ENCODE data around the gene THOC6. TPM values are rescaled to one million over a fixed set of nuclear protein-coding genes. Genes with fewer than 3 reads are reported as not detected.

THOC6 gene
- total and polyA plus RNA-seq, 9 of the 15 experiments (the other 6 are each of a cell fraction or from before 2014, with no cell fraction given): 2.5 to 65.4 (median 42.3) TPM

- TF ChIP-seq ZNF12 (CRISPR knock-in tag; IDR thresholded peaks at IDR 0.05): no peak
- no peak for TF ChIP-seq ZFP1 (CRISPR knock-in tag; IDR thresholded peaks at IDR 0.05)
- no peak for TF ChIP-seq ZNF174 (CRISPR knock-in tag; IDR thresholded peaks at IDR 0.05)
- peak; percentile 29 for TF ChIP-seq TBP (optimal IDR thresholded peaks at IDR 0.05; ENCODE audit: low read depth, low read length)
- no peak for TF ChIP-seq CHD2 (IDR thresholded peaks at IDR 0.05; ENCODE audit: low read depth, low read length)
- no peak for TF ChIP-seq RBM34 (IDR thresholded peaks at IDR 0.05; ENCODE audit: borderline replicate concordance, insufficient read depth, low read length)
- no peak for TF ChIP-seq ZNF146 (CRISPR knock-in tag; IDR thresholded peaks at IDR 0.05; ENCODE audit: unreplicated experiment)
- TF ChIP-seq PML (IDR thresholded peaks at IDR 0.05; ENCODE audit: low read length): no peak
- TF ChIP-seq NCOA4 (IDR thresholded peaks at IDR 0.05; ENCODE audit: partially characterized antibody): no peak
- no peak for TF ChIP-seq ZNF407 (IDR thresholded peaks at IDR 0.05; ENCODE audit: low read depth)
- TF ChIP-seq SP1 (CRISPR knock-in tag; IDR thresholded peaks at IDR 0.05): peak; percentile 92
- TF ChIP-seq ZNF282 (CRISPR knock-in tag; IDR thresholded peaks at IDR 0.05): 0 out of 2 replicates have a peak, but pooled peaks have one; percentile 58
- no peak for TF ChIP-seq SAFB2 (IDR thresholded peaks at IDR 0.05; ENCODE audit: borderline replicate concordance, low read depth, low read length, severe bottlenecking)
- TF ChIP-seq, protein P1, sequence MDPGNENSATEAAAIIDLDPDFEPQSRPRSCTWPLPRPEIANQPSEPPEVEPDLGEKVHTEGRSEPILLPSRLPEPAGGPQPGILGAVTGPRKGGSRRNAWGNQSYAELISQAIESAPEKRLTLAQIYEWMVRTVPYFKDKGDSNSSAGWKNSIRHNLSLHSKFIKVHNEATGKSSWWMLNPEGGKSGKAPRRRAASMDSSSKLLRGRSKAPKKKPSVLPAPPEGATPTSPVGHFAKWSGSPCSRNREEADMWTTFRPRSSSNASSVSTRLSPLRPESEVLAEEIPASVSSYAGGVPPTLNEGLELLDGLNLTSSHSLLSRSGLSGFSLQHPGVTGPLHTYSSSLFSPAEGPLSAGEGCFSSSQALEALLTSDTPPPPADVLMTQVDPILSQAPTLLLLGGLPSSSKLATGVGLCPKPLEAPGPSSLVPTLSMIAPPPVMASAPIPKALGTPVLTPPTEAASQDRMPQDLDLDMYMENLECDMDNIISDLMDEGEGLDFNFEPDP (CRISPR knock-in tag; IDR thresholded peaks at IDR 0.05): no peak
- no peak for TF ChIP-seq EHMT2 (IDR thresholded peaks at IDR 0.05)
- TF ChIP-seq DNMT1 (IDR thresholded peaks at IDR 0.05): no peak
- no peak for TF ChIP-seq HDGF (IDR thresholded peaks at IDR 0.05)
- no peak for TF ChIP-seq U2AF2 (optimal IDR thresholded peaks at IDR 0.05; ENCODE audit: low read depth, low read length)
- peak; percentile 71 for TF ChIP-seq VEZF1 (CRISPR knock-in tag; IDR thresholded peaks at IDR 0.05)
Measured at GRCh38 chr16:3027983-3028715, 4.3 kb downstream of the THOC6 start (continued).

All from K562 (cell line).